H1 (cell line): ENCODE measurements around the gene ULK3. TPM values are rescaled to one million over a fixed set of nuclear protein-coding genes. Genes with fewer than 3 reads are reported as not detected.

Source experiments
- CTCF ChIA-PET: fragments of 300-600 bp; sonication (Branson Sonifier 250); formaldehyde crosslinking; loops from one replicate; lab custom pipeline; 2021; ENCODE audit not compliant: partially characterized antibody; lab: Charles Lee
- POLR2A ChIA-PET: fragments of 300-600 bp; sonication (Branson Sonifier 250); formaldehyde crosslinking; loops from one replicate; lab custom pipeline; 2021; ENCODE audit warnings: inconsistent platforms; ENCODE audit not compliant: partially characterized antibody; lab: Charles Lee
- DNase-seq, 2 experiments: peaks; one replicate each; pipeline versions ENCODE4 v3.0.0 to v3.0.0-alpha.2; 2010 to 2022; ENCODE audit warnings: low spot score in 2 of 2, low read depth in 1 of 2, mixed read lengths in 1 of 2
- FAIRE-seq: peaks from 2 replicates; lab custom pipeline; 2011; peaks lifted over from hg19 to GRCh38; lab: Jason Lieb, UNC
- H2AFZ ChIP-seq: 2 replicates; pipeline ENCODE4 v1.8.1; 2012; ENCODE audit warnings: low read length, inconsistent platforms
- H2AK5ac ChIP-seq: 2 replicates; pipeline ENCODE4 v1.6.1; 2013; ENCODE audit warnings: low read depth, low read length
- H2BK120ac ChIP-seq: replicated peaks from 2 replicates; pipeline ENCODE3; 2013; ENCODE audit warnings: low read depth, low read length, inconsistent platforms
- H2BK12ac ChIP-seq: 2 replicates; pipeline ENCODE4 v1.6.1; 2013; ENCODE audit warnings: low read depth, low read length
- H2BK15ac ChIP-seq: 2 replicates; pipeline ENCODE4 v1.6.1; 2013; ENCODE audit warnings: low read length
- H2BK20ac ChIP-seq: 2 replicates; pipeline ENCODE4 v1.6.1; 2013; ENCODE audit warnings: low read length
- H2BK5ac ChIP-seq: 2 replicates; pipeline ENCODE4 v1.6.1; 2013; ENCODE audit warnings: low read depth, low read length
- H3K14ac ChIP-seq: 2 replicates; pipeline ENCODE4 v1.6.1; 2013; ENCODE audit warnings: inconsistent platforms; ENCODE audit not compliant: insufficient read length
- H3K18ac ChIP-seq: 2 replicates; pipeline ENCODE4 v1.6.1; 2013; ENCODE audit warnings: low read length; ENCODE audit errors: extremely low read depth
- H3K23ac ChIP-seq: 2 replicates; pipeline ENCODE4 v1.6.1; 2013; ENCODE audit warnings: inconsistent platforms; ENCODE audit not compliant: insufficient read length
- H3K23me2 ChIP-seq: 2 replicates; pipeline ENCODE4 v1.6.1; 2013; ENCODE audit warnings: low read depth, low read length
- H3K27ac ChIP-seq: 2 replicates; pipeline ENCODE4 v1.6.1; 2011; ENCODE audit warnings: low read depth, low read length, inconsistent platforms
- H3K27me3 ChIP-seq, 4 experiments: replicated peaks in 1 of 4; 1 replicate in 1 of 4; 2 replicates in 3 of 4; pipeline versions ENCODE4 v1.6.1 to v1.8.1; 2011 to 2013; ENCODE audit warnings: low read length in 3 of 4, mild to moderate bottlenecking in 3 of 4, inconsistent platforms in 2 of 4, mixed read lengths in 2 of 4, moderate library complexity in 1 of 4; ENCODE audit not compliant: control insufficient read depth in 3 of 4, insufficient read depth in 3 of 4; ENCODE audit errors: extremely low read depth in 1 of 4
- H3K36me3 ChIP-seq, 4 experiments: 2 replicates each; pipeline versions ENCODE4 v1.6.1 to v1.8.1; 2011 to 2013; ENCODE audit warnings: mild to moderate bottlenecking in 4 of 4, low read length in 3 of 4, moderate library complexity in 2 of 4, control low read depth in 1 of 4, inconsistent platforms in 1 of 4; ENCODE audit not compliant: insufficient read depth in 4 of 4, control insufficient read depth in 2 of 4
- H3K4ac ChIP-seq: replicated peaks from 2 replicates; pipeline ENCODE3; 2013; ENCODE audit warnings: low read length, low read depth, mixed read lengths, inconsistent platforms; ENCODE audit not compliant: insufficient read length
- H3K4me1 ChIP-seq, 4 experiments: replicated peaks in 1 of 4; 1 replicate in 1 of 4; 2 replicates in 3 of 4; pipeline versions ENCODE4 v1.6.1 to v1.8.1; 2011 to 2013; ENCODE audit warnings: low read length in 3 of 4, inconsistent platforms in 2 of 4, mixed read lengths in 1 of 4; ENCODE audit not compliant: insufficient read depth in 4 of 4, control insufficient read depth in 3 of 4
- H3K4me2 ChIP-seq, 2 experiments: 2 replicates each; pipeline versions ENCODE4 v1.6.1 to v1.8.1; 2011 to 2013; ENCODE audit warnings: low read depth in 2 of 2, low read length in 2 of 2, control low read depth in 1 of 2, inconsistent platforms in 1 of 2, mild to moderate bottlenecking in 1 of 2; ENCODE audit not compliant: insufficient read depth in 1 of 2
- H3K4me3 ChIP-seq, 4 experiments: fragments of 200-600, 300-600 bp in 1 of 4; sonication (generic), shearing (Covaris generic), sonication (Bioruptor Twin) in 1 of 4; 2 replicates each; pipeline versions ENCODE4 v1.5.1 to v1.8.1; 2011 to 2016; ENCODE audit warnings: low read length in 4 of 4, low read depth in 3 of 4, control low read depth in 2 of 4, inconsistent platforms in 2 of 4, mild to moderate bottlenecking in 2 of 4, mixed read lengths in 1 of 4, moderate library complexity in 1 of 4; ENCODE audit not compliant: insufficient read depth in 2 of 4; ENCODE audit errors: extremely low read depth in 1 of 4
- H3K56ac ChIP-seq: replicated peaks from 2 replicates; pipeline ENCODE3; 2013; ENCODE audit warnings: low read depth, mild to moderate bottlenecking, mixed read lengths, low read length, inconsistent platforms; ENCODE audit not compliant: insufficient read length
- H3K79me1 ChIP-seq: 2 replicates; pipeline ENCODE4 v1.6.1; 2013; ENCODE audit warnings: low read depth, low read length, control low read depth
- H3K79me2 ChIP-seq, 2 experiments: 2 replicates each; pipeline versions ENCODE4 v1.6.1 to v1.8.1; 2012 to 2013; ENCODE audit warnings: low read length in 2 of 2, mild to moderate bottlenecking in 2 of 2, inconsistent platforms in 1 of 2; ENCODE audit not compliant: insufficient read depth in 2 of 2, control insufficient read depth in 1 of 2
- H3K9ac ChIP-seq, 4 experiments: replicated peaks in 1 of 4; 1 replicate in 1 of 4; 2 replicates in 3 of 4; pipeline versions ENCODE4 v1.6.1 to v1.8.1; 2011 to 2013; ENCODE audit warnings: low read depth in 3 of 4, low read length in 3 of 4, control low read depth in 2 of 4, mild to moderate bottlenecking in 2 of 4, moderate library complexity in 2 of 4, inconsistent platforms in 1 of 4; ENCODE audit errors: extremely low read depth in 1 of 4
- H3K9me3 ChIP-seq, 2 experiments: 2 replicates each; pipeline versions ENCODE4 v1.6.1 to v1.8.1; 2012 to 2013; ENCODE audit warnings: mild to moderate bottlenecking in 2 of 2, moderate library complexity in 2 of 2, control low read depth in 1 of 2, inconsistent platforms in 1 of 2, low read depth in 1 of 2, low read length in 1 of 2, mixed read lengths in 1 of 2; ENCODE audit not compliant: insufficient read depth in 2 of 2
- H4K20me1 ChIP-seq, 2 experiments: replicated peaks in 1 of 2; 2 replicates each; pipeline versions ENCODE3 to v1.8.1; 2011 to 2013; ENCODE audit warnings: inconsistent platforms in 2 of 2, low read length in 2 of 2, mild to moderate bottlenecking in 1 of 2; ENCODE audit not compliant: insufficient read depth in 2 of 2, control insufficient read depth in 1 of 2
- H4K5ac ChIP-seq: 2 replicates; pipeline ENCODE4 v1.6.1; 2013; ENCODE audit warnings: low read length, low read depth, mixed read lengths, inconsistent platforms; ENCODE audit not compliant: insufficient read length
- H4K8ac ChIP-seq: 2 replicates; pipeline ENCODE4 v1.8.0; 2013; ENCODE audit warnings: mild to moderate bottlenecking, moderate library complexity, low read length, inconsistent platforms; ENCODE audit not compliant: insufficient read depth; ENCODE audit errors: extremely low read depth
- H4K91ac ChIP-seq: replicated peaks from 2 replicates; pipeline ENCODE3; 2013; ENCODE audit warnings: low read length, mixed read lengths, inconsistent platforms; ENCODE audit not compliant: insufficient read length
- GTF2F1 ChIP-seq: IDR thresholded peaks from 2 replicates; pipeline ENCODE4 v1.6.1; 2012; ENCODE audit warnings: low read depth, low read length, improper control_type of control experiment, borderline replicate concordance
- HDAC6 ChIP-seq: IDR thresholded peaks from one replicate; pipeline ENCODE4 v1.7.1; 2012; ENCODE audit warnings: low read depth, mild to moderate bottlenecking, inconsistent platforms, low read length, moderate library complexity
- JUN ChIP-seq: IDR thresholded peaks from 2 replicates; pipeline ENCODE4 v1.6.1; 2011; ENCODE audit warnings: low read depth, mild to moderate bottlenecking, improper control_type of control experiment, low read length
- MAFK ChIP-seq: IDR thresholded peaks from 2 replicates; pipeline ENCODE4 v1.6.1; 2012; ENCODE audit warnings: low read depth, mild to moderate bottlenecking, improper control_type of control experiment, low read length
- POLR2A ChIP-seq, 2 experiments: IDR thresholded peaks; 1 replicate in 1 of 2; 2 replicates in 1 of 2; pipeline ENCODE4 v1.6.1; 2011; ENCODE audit warnings: low read depth in 2 of 2, low read length in 2 of 2, mild to moderate bottlenecking in 2 of 2; ENCODE audit errors: control extremely low read depth in 1 of 2
- RNF2 ChIP-seq: fragments of 200-900, 300-1000 bp; sonication (generic); IDR thresholded peaks from 2 replicates; pipeline ENCODE4 v1.7.1; 2016; ENCODE audit warnings: borderline replicate concordance, low read depth, mild to moderate bottlenecking, antibody characterized with exemption, low read length; ENCODE audit not compliant: poor library complexity, severe bottlenecking; ENCODE audit errors: missing control alignments
- SRF ChIP-seq: IDR thresholded peaks from 2 replicates; pipeline ENCODE4 v1.6.1; 2011; ENCODE audit warnings: mild to moderate bottlenecking, low read depth, low read length, moderate library complexity
- SUZ12 ChIP-seq: fragments of 200-600 bp; sonication (generic); IDR thresholded peaks from 2 replicates; pipeline ENCODE4 v1.6.1; 2012; ENCODE audit warnings: mild to moderate bottlenecking, inconsistent platforms, low read length, moderate library complexity, mixed read lengths
- WGBS, 2 experiments: shearing (Covaris generic) in 1 of 2; methylation state at CpG; one replicate each; pipeline versions ENCODE4 v1.1.6 to v1.1.7; 2013 to 2015; ENCODE audit warnings: low lambda C conversion rate in 2 of 2, mixed read lengths in 2 of 2, inconsistent platforms in 1 of 2, low coverage in 1 of 2, missing lambda C conversion rate in 1 of 2; ENCODE audit not compliant: insufficient replicate concordance in 2 of 2, insufficient coverage in 1 of 2, insufficient read length in 1 of 2; ENCODE audit errors: extremely low coverage in 1 of 2, missing lambda C conversion rate in 1 of 2; 5-methylcytosine and 5-hydroxymethylcytosine counted together
- polyA plus RNA-seq, 7 experiments: library from polyadenylated mRNA; depleted of rRNA in 3 of 7; stranded (reverse) in 5 of 7; unstranded in 2 of 7; fragments of >200 nt in 5 of 7; fragments of 200-250 nt in 2 of 7; gene quantifications; 1 replicate in 5 of 7; 2 replicates in 1 of 7; 4 replicates in 1 of 7; pipeline versions ENCODE4 v1.2.1 to v1.2.3, GENCODE V29; 2011 to 2013; ENCODE audit warnings: missing spikeins in 2 of 7, mixed read lengths in 2 of 7
- total RNA-seq: library from RNA; stranded (reverse); fragmentation: NEBNext Ultra II Directional; extraction: Animal tissue kit (Norgen Biotek cat#: 25700); gene quantifications from 2 replicates; pipeline ENCODE4 v1.2.1, GENCODE V29; 2021

The ULK3 gene
- total and polyA plus RNA-seq, 2 of the 8 experiments (the other 6 are each of a cell fraction or from before 2014, with no cell fraction given) = 27.1 to 34.4 TPM

DNA sequence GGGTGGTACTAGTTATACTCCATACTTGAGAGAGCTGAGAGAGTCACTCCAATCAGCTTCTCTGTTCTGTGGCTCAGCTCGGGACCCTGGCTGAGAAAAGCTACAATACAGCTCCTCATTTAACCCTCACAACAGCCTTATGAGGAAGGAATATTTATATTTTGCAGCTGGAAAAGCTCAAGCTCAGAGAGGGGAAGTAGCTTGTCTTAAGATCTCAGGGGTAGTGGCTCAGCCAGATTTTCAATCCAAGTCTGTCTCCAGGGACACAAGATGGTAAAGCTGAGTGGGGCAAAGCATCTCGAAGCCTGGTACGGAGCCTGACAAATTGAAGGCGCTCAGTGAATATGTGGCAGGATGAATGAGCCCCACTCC is 15.4 kb upstream of the ULK3 start:
- Histone ChIP-seq H3K23ac (no peak overlapping the region), H3K18ac (no peak overlapping the region), H3K27ac (no peak overlapping the region), H3K9me3 (no peaks in the 10 kb centered on the region), H3K23me2 (no peaks in the 10 kb centered on the region), H3K4me3 (no peak overlapping the region), H3K36me3 (peaks cover 0 to 4% (median 1%) of the 10 kb centered on the region in 4 experiments; a peak in 5 of 8 replicates), H4K91ac (no peak overlapping the region), H2AK5ac (no peak overlapping the region), H3K27me3 (no peaks in the 10 kb centered on the region), H2BK12ac (no peak overlapping the region), H3K4me2 (no peak overlapping the region), H2BK20ac (no peak overlapping the region), H4K20me1 (peaks cover 0 to 7% of the 10 kb centered on the region in 2 experiments), H2BK5ac (no peak overlapping the region), H4K5ac (no peak overlapping the region), H3K79me1 (peaks cover 6% of the 10 kb centered on the region), H3K9ac (no peak overlapping the region), H2BK15ac (no peak overlapping the region), H3K4me1 (peaks cover 0 to 1% (median 0%) of the 10 kb centered on the region in 4 experiments; a peak in 1 of 7 replicates), H3K56ac (no peak overlapping the region), H3K14ac (no peak overlapping the region), H3K4ac (no peak overlapping the region), H2BK120ac (no peak overlapping the region), H2AFZ (no peak overlapping the region), H3K79me2 (peaks cover 0 to 4% of the 10 kb centered on the region in 2 experiments; a peak in 1 of 4 replicates), H4K8ac (no peak overlapping the region)
- CTCF ChIA-PET = interaction anchor here (0.6 to 2.4 kb wide), 11 partner anchors 9 to 351 kb away, joined by 3 to 14 read pairs (median 3); no protein-coding TSS in a partner anchor
- TF ChIP-seq GTF2F1 (no peak), RNF2 (no peak), SUZ12 (no peak), HDAC6 (no peak), SRF (no peak), POLR2A (IDR thresholded peaks at IDR 0.05; ENCODE audit: control extremely low read depth in 1 of 2, low read depth in 2 of 2, low read length in 2 of 2) (no peak), JUN (no peak), MAFK (no peak)
- DNase-seq (no peak), FAIRE-seq (no peak)
- POLR2A ChIA-PET = interaction anchor here (1.0 to 2.0 kb wide), 2 partner anchors 12 to 16 kb away, joined by 3 to 4 read pairs; partner anchors contain the start of gene ULK3
- 99% methylated on average over 4 of the region's 4 CpGs; no CpG with 5 or more reads in 1 of the 2 experiments for WGBS, 2 experiments
